HCT116 (cell line): ENCODE data around the gene CHST9.

Source experiments
- CEBPB ChIP-seq: IDR thresholded peaks from 2 replicates; pipeline ENCODE4 v1.6.1; 2012; ENCODE audit warnings: low read depth
- ELF1 ChIP-seq: IDR thresholded peaks from 2 replicates; pipeline ENCODE4 v1.6.1; 2012; ENCODE audit warnings: low read depth, borderline replicate concordance
- EZH2phosphoT487 ChIP-seq: fragments of 200-600 bp; IDR thresholded peaks from 2 replicates; pipeline ENCODE4 v1.6.1; 2018; ENCODE audit warnings: antibody characterized with exemption, borderline replicate concordance
- POLR2A ChIP-seq: IDR thresholded peaks from 2 replicates; pipeline ENCODE4 v1.7.0; 2011; ENCODE audit warnings: borderline replicate concordance; ENCODE audit not compliant: insufficient read depth, insufficient read length; ENCODE audit errors: extremely low read depth
- SP1 ChIP-seq: IDR thresholded peaks from 2 replicates; pipeline ENCODE4 v1.6.1; 2012; ENCODE audit warnings: low read depth
- TCF7L2 ChIP-seq: IDR thresholded peaks from 2 replicates; pipeline ENCODE4 v1.7.0; 2011; ENCODE audit warnings: borderline replicate concordance, inconsistent platforms; ENCODE audit not compliant: insufficient read depth, insufficient read length; ENCODE audit errors: extremely low read depth
- ZNF274 ChIP-seq: fragments of 200-500 bp; sonication (Bioruptor generic); IDR thresholded peaks from 2 replicates; pipeline ENCODE4 v1.6.1; 2014; ENCODE audit warnings: mild to moderate bottlenecking, low read depth, low read length, inconsistent platforms
- TF ChIP-seq, protein P1 (sequence below), 3 experiments: fragments of 200-600 bp in 1 of 3; sonication (generic) in 1 of 3; IDR thresholded peaks in 2 of 3; conservative IDR thresholded peaks in 1 of 3; 2 replicates each; pipeline ENCODE4 v1.5.1; 2012 to 2017; ENCODE audit warnings: low read depth in 2 of 3, low read length in 2 of 3, antibody characterized with exemption in 1 of 3, borderline replicate concordance in 1 of 3, control low read depth in 1 of 3, mild to moderate bottlenecking in 1 of 3, mixed read lengths in 1 of 3, mixed run types in 1 of 3, moderate library complexity in 1 of 3; ENCODE audit not compliant: insufficient read depth in 1 of 3
- TF ChIP-seq, protein P2 (sequence below): IDR thresholded peaks from 2 replicates; pipeline ENCODE4 v1.6.1; 2012

DNA sequence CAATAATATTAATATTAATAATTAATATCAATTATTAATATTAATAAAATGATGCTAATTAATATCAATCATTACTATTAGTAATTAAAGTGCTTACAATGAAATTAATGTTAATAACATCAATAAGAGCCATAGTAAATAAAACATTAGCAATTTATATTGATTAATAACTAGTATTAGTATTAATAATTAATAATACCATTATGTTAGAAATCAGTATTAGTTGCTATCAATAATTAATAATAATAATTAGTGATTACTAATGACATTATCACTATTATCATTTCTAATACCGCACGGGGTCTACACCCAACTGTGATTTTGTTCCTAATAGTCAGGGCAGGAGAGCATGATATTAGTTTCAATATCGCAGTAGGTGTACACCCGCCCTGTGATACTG, 296.8 kb downstream of the CHST9 start:
- TF ChIP-seq, protein P1, sequence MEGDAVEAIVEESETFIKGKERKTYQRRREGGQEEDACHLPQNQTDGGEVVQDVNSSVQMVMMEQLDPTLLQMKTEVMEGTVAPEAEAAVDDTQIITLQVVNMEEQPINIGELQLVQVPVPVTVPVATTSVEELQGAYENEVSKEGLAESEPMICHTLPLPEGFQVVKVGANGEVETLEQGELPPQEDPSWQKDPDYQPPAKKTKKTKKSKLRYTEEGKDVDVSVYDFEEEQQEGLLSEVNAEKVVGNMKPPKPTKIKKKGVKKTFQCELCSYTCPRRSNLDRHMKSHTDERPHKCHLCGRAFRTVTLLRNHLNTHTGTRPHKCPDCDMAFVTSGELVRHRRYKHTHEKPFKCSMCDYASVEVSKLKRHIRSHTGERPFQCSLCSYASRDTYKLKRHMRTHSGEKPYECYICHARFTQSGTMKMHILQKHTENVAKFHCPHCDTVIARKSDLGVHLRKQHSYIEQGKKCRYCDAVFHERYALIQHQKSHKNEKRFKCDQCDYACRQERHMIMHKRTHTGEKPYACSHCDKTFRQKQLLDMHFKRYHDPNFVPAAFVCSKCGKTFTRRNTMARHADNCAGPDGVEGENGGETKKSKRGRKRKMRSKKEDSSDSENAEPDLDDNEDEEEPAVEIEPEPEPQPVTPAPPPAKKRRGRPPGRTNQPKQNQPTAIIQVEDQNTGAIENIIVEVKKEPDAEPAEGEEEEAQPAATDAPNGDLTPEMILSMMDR (IDR thresholded peaks at IDR 0.05 in 2 of 3, conservative IDR thresholded peaks at IDR 0.05 in 1 of 3; ENCODE audit: borderline replicate concordance in 1 of 3, insufficient read depth in 1 of 3, low read depth in 2 of 3, low read length in 2 of 3) = no peak
- TF ChIP-seq POLR2A (no peak), EZH2phosphoT487 (no peak), ZNF274 (no peak), ELF1 (no peak), TCF7L2 (no peak), CEBPB (no peak), SP1 (no peak)
- TF ChIP-seq, protein P2, sequence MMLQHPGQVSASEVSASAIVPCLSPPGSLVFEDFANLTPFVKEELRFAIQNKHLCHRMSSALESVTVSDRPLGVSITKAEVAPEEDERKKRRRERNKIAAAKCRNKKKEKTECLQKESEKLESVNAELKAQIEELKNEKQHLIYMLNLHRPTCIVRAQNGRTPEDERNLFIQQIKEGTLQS = no peak
